KMS-11 (cell line): ENCODE results near the gene CIROP.

Source experiments
- H2AFZ ChIP-seq: fragments of 200-600 bp; sonication (generic); 2 replicates; pipeline ENCODE4 v1.6.1; 2016; ENCODE audit warnings: antibody characterized with exemption, mixed run types, low read depth
- H3K27ac ChIP-seq: fragments of 200-600 bp; sonication (generic); 2 replicates; pipeline ENCODE4 v1.6.1; 2016; ENCODE audit warnings: mild to moderate bottlenecking, mixed run types
- H3K27me3 ChIP-seq: fragments of 200-600 bp; sonication (generic); 2 replicates; pipeline ENCODE4 v1.6.1; 2017; ENCODE audit warnings: mild to moderate bottlenecking, low read depth, mixed run types, moderate library complexity; ENCODE audit not compliant: insufficient read depth
- H3K36me3 ChIP-seq: fragments of 200-600 bp; sonication (generic); 2 replicates; pipeline ENCODE4 v1.6.1; 2017; ENCODE audit warnings: mild to moderate bottlenecking, mixed run types; ENCODE audit not compliant: insufficient read depth
- H3K4me1 ChIP-seq: fragments of 200-600 bp; sonication (generic); 2 replicates; pipeline ENCODE4 v1.6.1; 2016; ENCODE audit warnings: mild to moderate bottlenecking, low read depth, mixed run types; ENCODE audit not compliant: poor library complexity, severe bottlenecking
- H3K4me2 ChIP-seq: fragments of 200-600 bp; sonication (generic); 2 replicates; pipeline ENCODE4 v1.7.0; 2016; ENCODE audit warnings: mild to moderate bottlenecking, mixed run types
- H3K4me3 ChIP-seq: fragments of 200-600 bp; sonication (generic); IDR thresholded peaks from 2 replicates; pipeline ENCODE4 v1.6.1; 2017; ENCODE audit warnings: low read depth, low read length, mixed read lengths; ENCODE audit not compliant: insufficient read depth
- H3K79me2 ChIP-seq: fragments of 200-600 bp; sonication (generic); 2 replicates; pipeline ENCODE4 v1.6.1; 2016; ENCODE audit warnings: low read depth, mixed run types; ENCODE audit not compliant: insufficient read depth
- H3K9ac ChIP-seq: fragments of 200-600 bp; sonication (generic); 2 replicates; pipeline ENCODE4 v1.6.1; 2016; ENCODE audit warnings: mild to moderate bottlenecking, mixed run types
- H4K20me1 ChIP-seq: fragments of 200-600 bp; sonication (generic); 2 replicates; pipeline ENCODE4 v1.6.1; 2016; ENCODE audit warnings: mild to moderate bottlenecking, mixed run types; ENCODE audit not compliant: insufficient read depth
- CTCF ChIP-seq: fragments of 200-600 bp; sonication (generic); conservative IDR thresholded peaks from 2 replicates; pipeline ENCODE4 v1.6.1; 2017; ENCODE audit warnings: low read depth, mild to moderate bottlenecking, antibody characterized with exemption, low read length, moderate library complexity, mixed read lengths

CIROP gene

GRCh38 chr14:23140371-23140770 lies 35.6 kb upstream of the CIROP start:
- TF ChIP-seq CTCF, result no peak
- H3K27ac ChIP-seq, result no peak overlapping the region

DNA sequence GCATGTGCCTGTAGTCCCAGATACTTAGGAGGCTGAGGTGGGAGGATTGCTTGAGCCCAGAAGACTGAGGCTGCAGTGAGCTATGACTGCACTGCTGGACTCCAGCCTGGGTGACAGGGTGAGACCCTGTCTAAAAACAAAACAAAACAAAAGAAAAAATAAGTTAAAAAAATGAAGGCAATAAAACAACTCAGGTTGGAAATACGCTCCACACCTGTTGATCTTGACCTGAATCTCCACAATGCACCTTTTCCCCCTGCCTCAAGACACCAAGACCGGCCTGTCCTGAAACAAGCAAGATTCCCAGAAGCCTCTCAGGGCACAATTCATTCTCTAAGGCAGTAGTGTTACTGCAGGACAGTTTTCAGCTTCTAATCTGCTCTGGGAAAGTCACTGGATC lies 35.1 kb upstream of the CIROP start:
- H3K27ac ChIP-seq, result no peak overlapping the region
- no peaks in the 10 kb centered on the region for H3K4me1 ChIP-seq
- H3K4me3 ChIP-seq, result no peak overlapping the region
- H4K20me1 ChIP-seq, result no peaks in the 10 kb centered on the region
- H3K79me2 ChIP-seq, result no peaks in the 10 kb centered on the region
- TF ChIP-seq CTCF, result no peak
- no peaks in the 10 kb centered on the region for H3K36me3 ChIP-seq
- no peak overlapping the region for H3K4me2 ChIP-seq
- H3K9ac ChIP-seq, result no peak overlapping the region
- H2AFZ ChIP-seq, result no peak overlapping the region
- no peaks in the 10 kb centered on the region for H3K27me3 ChIP-seq

More at GRCh38 chr14:23140371-23140770, 35.6 kb upstream of the CIROP start:
- Histone ChIP-seq H3K4me1 (no peaks in the 10 kb centered on the region), H3K9ac (no peak overlapping the region), H3K4me3 (no peak overlapping the region), H2AFZ (no peak overlapping the region), H3K4me2 (no peak overlapping the region), H3K79me2 (no peaks in the 10 kb centered on the region), H4K20me1 (no peaks in the 10 kb centered on the region), H3K27me3 (no peaks in the 10 kb centered on the region), H3K36me3 (no peaks in the 10 kb centered on the region)

GRCh38 chr14:23137813-23138535 lies 33.2 kb upstream of the CIROP start:
- no peaks in the 10 kb centered on the region for H4K20me1 ChIP-seq
- no peak for TF ChIP-seq CTCF
- H3K4me3 ChIP-seq, result no peak overlapping the region
- no peaks in the 10 kb centered on the region for H3K27me3 ChIP-seq
- no peaks in the 10 kb centered on the region for H3K36me3 ChIP-seq
- no peak overlapping the region for H3K9ac ChIP-seq
- H3K4me2 ChIP-seq, result no peak overlapping the region
- no peaks in the 10 kb centered on the region for H3K79me2 ChIP-seq
- H2AFZ ChIP-seq, result no peak overlapping the region
- no peaks in the 10 kb centered on the region for H3K4me1 ChIP-seq
- H3K27ac ChIP-seq, result no peak overlapping the region

DNA sequence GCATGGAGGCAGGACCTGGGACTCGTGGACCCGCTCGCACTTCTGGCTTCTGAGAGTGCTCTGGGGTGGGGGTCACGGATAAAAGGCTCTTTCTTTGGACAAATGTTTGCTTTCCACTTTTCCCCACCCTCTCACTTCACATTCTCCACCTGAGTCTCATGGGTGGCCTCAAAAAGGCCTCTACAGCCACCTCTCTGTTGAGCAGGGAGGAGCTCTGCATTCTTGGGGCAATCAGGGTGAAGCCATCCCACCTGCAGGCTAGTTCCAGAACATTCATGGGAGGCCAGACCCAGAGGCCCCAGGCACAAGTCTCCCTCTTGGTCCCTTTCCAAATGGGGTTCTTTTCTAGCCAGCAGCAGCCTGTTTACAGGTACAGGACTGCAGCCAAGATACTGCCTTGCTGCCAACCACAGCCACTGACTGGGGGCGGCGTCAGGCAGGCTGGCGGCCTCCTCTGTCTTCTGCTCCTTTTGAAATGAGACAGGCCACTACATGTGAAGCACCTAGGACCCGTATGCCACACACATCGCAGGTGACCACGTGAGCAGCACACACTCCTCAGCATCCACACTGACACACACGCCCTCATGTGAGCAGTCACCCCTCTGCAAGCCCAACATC lies 32.5 kb upstream of the CIROP start:
- no peaks in the 10 kb centered on the region for H3K79me2 ChIP-seq
- no peak overlapping the region for H3K4me3 ChIP-seq
- no peak overlapping the region for H3K9ac ChIP-seq
- no peaks in the 10 kb centered on the region for H3K36me3 ChIP-seq
- H3K4me1 ChIP-seq, result no peaks in the 10 kb centered on the region
- no peak overlapping the region for H2AFZ ChIP-seq
- no peaks in the 10 kb centered on the region for H4K20me1 ChIP-seq
- no peaks in the 10 kb centered on the region for H3K27me3 ChIP-seq
- no peak overlapping the region for H3K27ac ChIP-seq
- TF ChIP-seq CTCF, result no peak
- no peak overlapping the region for H3K4me2 ChIP-seq
